ENCODE results near the gene TMEM182.

Gene TMEM182

GRCh38 chr2:102803041-102803896 lies 41.4 kb downstream of the TMEM182 start:
- peak; percentile 72 for DNase-seq

DNA sequence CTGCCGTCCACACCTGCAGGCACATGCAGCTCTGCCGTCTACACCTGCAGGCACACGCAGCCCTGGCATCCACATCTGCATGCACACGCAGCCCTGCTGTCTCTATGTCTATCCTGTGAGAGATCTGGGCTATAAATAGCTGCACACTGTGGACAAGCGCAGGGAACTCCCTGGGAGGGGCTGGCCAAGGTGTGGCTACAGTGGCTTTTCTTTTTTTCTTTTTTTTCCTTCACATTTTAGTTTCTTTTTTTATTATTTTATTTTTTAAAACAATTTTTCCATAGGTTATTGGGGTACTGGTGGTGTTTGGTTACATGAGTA lies 42.0 kb downstream of the TMEM182 start:
- no peak for DNase-seq

DNA sequence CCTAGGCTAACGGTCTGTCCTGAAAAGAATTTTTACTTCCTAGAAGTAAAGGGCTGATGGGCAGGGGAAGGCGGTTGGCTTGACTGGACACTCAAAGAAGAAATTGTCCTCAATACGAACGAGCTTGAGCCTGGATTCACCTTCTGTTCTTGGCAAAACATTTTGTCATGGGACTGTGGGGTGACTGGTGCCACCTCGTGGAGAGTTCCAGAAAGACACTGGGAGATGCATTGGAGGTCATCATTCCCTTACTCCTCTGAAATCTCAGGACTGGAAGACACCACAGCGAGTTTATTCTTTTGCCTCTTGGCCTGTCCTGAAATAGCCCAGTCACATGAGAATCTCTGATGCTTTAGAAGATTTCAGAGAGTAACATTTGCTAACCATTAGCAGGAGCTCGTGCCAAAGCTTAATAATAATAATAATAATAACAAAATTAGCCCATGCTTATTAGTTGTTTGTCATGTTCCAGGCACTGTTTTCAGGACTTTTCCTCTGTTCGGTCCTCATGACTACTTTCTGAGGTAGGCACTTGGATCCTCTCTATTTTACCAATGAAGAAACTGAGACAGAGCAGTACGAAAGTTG lies 44.5 kb downstream of the TMEM182 start:
- DNase-seq = no peak

DNA sequence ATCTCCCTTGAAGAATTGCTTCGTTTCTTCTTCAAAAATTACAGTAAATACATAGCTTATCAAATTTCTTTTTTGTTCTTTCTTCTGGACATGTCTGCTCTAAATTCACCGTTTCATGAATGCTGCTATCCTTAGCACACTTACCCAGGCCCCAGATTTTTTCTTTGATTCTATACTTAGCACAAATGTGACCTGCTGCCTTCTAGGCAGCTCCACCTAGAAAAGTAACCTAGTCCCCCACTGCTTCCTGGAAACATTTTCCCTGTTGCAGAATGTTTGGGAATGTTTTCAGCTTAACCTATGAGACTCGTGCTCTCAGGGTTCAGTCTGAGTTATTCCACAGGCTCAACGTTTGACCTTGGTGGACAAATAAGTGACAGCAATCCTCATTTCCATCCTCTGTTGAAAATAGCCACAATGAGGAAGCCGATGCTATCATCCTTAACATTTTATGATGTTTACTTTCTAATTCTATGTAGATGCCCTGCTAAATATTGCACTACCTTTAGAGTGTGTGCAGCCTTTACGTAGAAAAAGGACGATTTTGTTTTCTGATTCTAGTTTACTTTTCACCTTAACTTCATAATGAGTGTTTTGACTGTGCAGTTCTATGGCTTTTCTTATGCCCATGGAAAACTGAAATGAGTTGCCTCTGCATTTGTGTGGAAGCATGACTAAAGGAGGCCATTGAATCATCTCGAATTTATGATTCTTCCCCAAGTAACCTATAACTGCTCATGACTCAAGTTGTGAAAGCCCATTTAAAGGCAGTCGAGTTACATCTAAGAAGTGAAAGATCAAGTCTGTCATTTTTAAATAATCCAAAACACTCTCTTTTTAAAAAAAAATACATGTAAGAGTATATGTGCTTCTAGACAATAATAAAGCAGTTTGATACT lies 47.7 kb downstream of the TMEM182 start:
- DNase-seq = no peak

- no peak for DNase-seq
These were observed 53.5 kb downstream of the TMEM182 start for GRCh38 chr2:102815285-102815684.

DNA sequence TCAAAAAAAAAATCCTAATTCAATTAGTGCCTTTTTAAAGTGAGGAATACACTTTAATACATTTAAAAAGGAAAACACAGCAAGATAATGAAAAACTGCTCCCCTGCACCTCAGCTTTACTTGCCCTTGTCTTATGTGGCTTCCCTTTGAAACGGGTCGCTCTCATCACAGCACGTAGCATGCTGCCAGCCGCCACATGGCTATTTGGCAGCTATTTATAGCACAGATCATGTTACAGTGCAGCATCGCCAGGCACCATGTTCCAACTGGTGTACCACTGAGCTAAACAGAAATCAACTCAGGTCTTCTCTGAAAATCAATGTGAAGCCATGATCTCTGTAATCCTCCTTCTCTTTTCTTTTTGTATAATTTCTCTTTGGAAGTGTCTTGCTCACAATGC lies 65.1 kb downstream of the TMEM182 start:
- DNase-seq = no peak

DNA sequence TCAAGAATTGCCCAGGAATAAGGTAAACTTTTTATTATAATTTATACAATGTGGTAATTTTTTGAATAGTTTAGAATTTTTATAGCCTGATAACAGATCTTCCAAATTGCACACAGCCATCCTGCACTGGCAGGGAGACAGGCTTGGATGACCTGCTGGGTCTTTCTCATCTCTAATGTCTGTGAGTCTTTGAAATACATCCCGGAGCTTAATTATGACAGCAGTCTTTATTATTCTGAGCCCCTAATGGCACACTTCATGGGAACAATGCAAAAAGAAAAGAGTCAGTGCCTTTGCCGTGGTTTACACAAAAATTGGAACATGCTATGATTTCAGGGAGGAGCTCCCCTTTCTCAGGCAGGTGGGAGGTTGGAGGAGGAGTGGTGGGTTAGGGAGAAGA lies 71.0 kb downstream of the TMEM182 start:
- DNase-seq = no peak

DNA sequence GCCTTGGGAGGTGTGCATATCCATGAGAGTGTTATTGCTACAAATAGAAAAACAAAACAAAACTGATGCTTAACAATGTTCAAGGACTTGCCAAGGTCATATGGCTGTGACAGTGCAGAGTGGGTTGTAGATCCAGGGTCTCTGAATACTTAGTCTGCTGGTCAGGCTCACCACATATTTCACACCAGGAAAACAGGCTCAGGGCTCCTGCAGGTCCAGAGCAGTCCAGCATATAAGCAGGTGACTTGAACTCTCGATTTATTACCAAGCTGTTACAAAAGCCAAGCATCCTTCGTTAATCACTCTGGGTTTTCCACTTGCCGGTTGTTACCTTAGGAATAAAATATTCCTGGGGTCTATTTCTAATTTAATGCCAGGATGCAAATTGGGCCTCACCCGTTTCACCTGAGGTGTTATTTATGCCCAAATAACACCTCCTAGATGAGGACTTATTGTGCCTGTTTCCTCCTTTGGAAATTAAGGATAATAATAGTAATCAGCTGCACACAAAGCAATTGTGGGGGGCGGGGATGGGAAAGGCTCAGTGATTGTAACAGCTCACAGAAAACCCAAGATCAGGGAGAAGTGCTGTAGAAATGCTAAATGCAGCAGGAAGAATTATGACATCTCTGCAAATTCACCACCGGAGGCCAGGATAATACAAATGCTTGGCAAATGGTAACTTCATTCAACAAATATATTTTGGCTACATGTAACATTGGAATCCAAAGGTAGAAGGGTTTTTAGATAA lies 72.9 kb downstream of the TMEM182 start:
- DNase-seq = no peak

DNA sequence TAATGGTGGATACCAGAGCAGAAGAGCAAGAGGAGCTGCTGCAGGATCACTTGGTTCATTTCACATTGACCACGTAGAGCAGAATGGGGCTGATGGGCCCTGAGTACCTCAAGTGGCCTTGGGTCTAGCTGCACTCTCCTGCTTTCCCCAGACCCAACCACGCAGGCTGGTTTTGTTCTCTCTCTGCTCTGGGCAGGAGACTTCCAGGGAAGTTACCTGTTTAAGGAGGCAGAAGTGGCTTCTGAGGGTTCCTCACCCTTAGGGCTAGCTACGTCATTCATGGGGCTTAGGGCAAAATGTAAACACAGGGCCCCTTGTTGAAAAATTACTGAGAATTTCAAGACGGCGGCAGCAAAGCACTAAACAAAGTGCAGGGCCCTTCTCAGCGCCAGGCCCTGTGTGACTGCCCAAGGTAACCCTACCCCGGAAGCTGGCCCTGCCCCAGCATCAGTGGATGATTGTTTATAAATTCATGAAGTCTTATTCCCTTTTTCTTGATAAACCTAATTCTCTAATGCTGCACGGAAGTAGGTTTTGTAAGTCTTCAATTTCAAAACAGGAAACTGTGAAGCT lies 75.9 kb downstream of the TMEM182 start:
- no peak for DNase-seq

DNA sequence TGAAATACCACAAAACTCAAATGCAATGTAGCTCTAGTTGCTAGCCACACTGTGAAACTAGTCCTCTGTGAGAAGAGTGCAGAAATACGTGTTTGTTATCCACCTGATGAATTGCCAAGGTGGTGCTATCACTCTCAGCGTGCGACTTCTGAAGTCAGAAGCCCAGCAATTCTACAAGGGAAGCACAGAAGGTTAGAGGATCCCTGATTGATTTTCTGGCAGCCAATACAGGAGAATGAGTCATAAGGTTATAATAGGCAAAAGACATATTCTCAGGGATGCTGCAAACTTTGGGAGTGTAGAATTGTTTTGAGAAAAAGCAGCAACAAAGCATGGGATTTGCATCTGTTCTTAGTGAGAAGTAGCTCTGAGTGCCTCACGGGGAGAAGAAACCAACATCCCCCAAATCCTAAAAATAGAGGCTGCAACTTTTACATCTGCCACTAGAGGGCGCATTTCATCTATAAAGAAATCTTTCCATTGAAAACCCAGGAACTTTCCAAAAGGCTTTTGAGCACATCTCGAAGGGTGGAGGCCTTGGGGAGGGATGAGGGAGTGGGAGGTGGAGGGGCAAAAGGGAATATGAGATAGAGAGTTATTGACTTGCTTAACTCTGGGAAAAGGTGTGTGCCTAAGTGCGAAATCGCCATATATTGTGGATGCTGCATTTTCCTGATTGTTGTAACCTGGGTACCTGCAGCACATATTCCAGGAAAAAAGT lies 78.0 kb downstream of the TMEM182 start:
- DNase-seq = no peak

DNA sequence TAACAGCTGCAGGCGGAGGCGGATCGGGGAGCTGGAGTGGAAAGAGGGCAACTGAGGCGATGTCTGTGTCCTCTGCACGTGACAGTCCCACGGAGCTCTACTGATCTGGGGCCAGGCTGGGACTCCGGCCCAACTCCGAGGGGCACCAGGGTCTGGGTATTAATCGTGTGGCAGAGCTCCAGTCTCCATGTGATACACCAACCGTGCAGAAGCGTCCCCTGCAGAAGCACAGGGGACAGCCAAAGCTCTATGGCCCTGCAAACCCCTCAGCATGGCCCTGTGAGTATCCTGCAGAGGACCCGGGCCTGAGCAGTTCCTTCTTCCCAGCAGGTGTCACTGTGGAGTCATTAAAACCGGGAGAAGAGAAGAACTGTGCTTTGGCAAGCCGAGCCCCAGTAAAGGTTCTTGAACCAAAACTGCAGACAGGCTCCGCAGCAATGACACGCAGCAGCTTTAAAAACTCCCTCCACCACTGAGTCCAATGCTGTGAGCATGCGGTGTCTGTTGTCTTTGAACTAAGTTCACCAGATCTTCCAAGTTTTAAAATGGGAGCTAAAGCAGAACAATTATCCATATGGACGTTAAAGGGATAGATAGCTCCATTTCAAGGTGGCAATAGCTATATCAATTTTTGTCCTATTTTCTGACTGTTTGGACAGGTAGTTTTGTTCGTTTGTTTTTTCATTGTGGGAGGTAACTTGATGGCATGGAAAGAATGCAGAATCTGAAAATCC lies 79.4 kb downstream of the TMEM182 start:
- peak; percentile 8 for DNase-seq

DNA sequence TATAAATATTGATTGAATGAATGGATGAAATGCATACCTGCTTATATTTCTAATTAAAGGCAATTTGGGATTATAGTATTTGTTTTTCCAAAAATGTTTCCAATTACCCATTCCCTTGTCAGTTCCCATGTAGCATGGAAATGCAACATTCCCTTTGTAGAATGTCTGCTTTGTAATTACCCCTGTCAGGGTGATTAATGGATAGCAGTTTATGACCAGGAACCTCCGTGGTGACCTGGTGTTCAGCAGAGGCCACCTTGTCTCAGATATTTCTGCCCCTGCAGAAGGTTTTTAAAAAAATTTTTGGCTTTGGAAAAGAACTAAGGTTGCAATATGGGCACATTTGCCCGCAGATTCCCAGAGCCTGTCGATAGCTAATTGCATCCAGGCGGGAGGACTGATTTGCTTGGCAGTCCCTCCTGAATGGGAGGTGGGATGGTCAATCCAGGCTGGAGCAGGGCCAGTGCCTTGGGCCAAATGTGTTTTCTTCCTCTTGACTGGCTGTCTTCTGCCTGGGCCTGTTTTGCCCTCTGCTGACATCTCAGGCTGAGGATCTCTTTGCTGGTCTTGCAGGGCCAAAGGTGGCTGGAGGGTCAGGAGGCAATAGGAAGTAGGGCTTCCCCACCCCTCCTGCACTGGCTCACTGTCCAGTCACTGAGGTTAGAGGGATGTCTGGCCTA lies 82.1 kb downstream of the TMEM182 start:
- DNase-seq = no peak

DNA sequence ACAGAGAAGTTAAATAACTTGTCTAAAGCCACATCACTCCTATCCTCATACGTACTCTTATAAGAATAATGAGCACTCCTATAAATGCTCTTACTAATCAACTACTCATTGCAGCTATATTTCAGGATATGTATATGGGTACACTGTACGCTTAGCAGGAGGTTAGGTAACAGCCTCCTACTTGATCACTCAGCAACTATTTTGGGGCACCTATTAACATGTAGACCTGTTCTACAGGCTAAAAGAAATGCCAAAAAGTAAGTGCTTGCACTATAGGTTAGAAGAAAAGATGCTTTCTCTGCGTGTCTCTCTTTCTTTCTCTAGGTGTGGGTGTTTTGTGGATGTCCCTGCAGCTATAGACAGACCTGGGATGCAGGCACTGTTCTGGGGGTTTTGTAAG lies 83.1 kb downstream of the TMEM182 start:
- DNase-seq = no peak

DNA sequence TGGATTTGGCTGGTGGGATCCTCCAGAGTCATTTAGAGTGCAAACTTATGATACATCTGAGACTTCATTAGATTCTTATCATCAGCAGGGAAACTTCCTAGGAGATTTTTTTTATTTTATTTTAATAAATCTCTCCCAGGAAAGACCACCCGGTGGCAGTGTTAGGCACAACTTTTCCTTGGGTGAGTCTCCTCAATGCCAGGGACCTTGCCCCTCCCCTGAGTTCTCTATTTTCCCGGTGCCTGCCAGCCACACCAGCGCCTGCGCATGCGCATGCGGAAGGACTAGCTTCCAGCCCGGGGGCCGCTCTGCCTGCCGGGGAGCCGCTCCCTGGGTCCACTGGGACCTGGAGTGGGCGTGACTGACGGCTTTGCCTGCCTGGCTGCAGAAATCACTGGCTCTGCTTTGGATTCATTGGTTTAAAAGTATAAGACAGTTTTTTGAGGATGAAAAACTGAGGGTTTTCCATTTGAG lies 86.6 kb downstream of the TMEM182 start:
- peak; percentile 56 for DNase-seq

GRCh38 chr2:102850888-102851287 lies 89.1 kb downstream of the TMEM182 start:
- no peak for DNase-seq

GRCh38 chr2:102852867-102853266 lies 91.0 kb downstream of the TMEM182 start:
- DNase-seq = no peak
